Neuronal stem cell (in vitro differentiated cells): Measurements from ENCODE around the gene LASP1.
A peak's percentile ranks its signal among the peaks of the same experiment; 100 is the strongest.

Experiments
- DNase-seq: peaks from one replicate; pipeline ENCODE4 v3.0.0-alpha.2; 2013; ENCODE audit warnings: low spot score
- H2AFZ ChIP-seq: one replicate; pipeline ENCODE4 v1.6.1; 2013; ENCODE audit warnings: mild to moderate bottlenecking, low read length, inconsistent platforms
- H2AK5ac ChIP-seq: 2 replicates; pipeline ENCODE4 v1.6.1; 2013; ENCODE audit warnings: low read depth, mild to moderate bottlenecking, inconsistent platforms, low read length, moderate library complexity, mixed read lengths
- H2BK120ac ChIP-seq: 2 replicates; pipeline ENCODE4 v1.6.1; 2013; ENCODE audit warnings: low read depth, mild to moderate bottlenecking, inconsistent platforms, low read length, moderate library complexity, mixed read lengths
- H2BK12ac ChIP-seq: one replicate; pipeline ENCODE4 v1.6.1; 2013; ENCODE audit warnings: low read length, inconsistent platforms
- H2BK15ac ChIP-seq: 2 replicates; pipeline ENCODE4 v1.6.1; 2013; ENCODE audit warnings: mild to moderate bottlenecking, low read length, inconsistent platforms, mixed read lengths
- H2BK5ac ChIP-seq: one replicate; pipeline ENCODE4 v1.6.1; 2013; ENCODE audit warnings: inconsistent platforms, mild to moderate bottlenecking, low read length, moderate library complexity
- H3K14ac ChIP-seq: one replicate; pipeline ENCODE4 v1.6.1; 2013; ENCODE audit warnings: low read length, inconsistent platforms
- H3K18ac ChIP-seq: 2 replicates; pipeline ENCODE4 v1.6.1; 2013; ENCODE audit warnings: low read length, inconsistent platforms
- H3K23ac ChIP-seq: 2 replicates; pipeline ENCODE4 v1.6.1; 2013; ENCODE audit warnings: low read depth, mild to moderate bottlenecking, mixed read lengths, low read length, inconsistent platforms; ENCODE audit not compliant: poor library complexity
- H3K27ac ChIP-seq: replicated peaks from 3 replicates; pipeline ENCODE4 v1.5.1; 2013; ENCODE audit warnings: low read length, inconsistent platforms
- H3K27me3 ChIP-seq, 3 experiments: 2 replicates each; pipeline ENCODE4 v1.6.1; 2013; ENCODE audit warnings: low read length in 3 of 3, mild to moderate bottlenecking in 2 of 3, inconsistent platforms in 1 of 3, low read depth in 1 of 3, mixed read lengths in 1 of 3, moderate library complexity in 1 of 3; ENCODE audit not compliant: control insufficient read depth in 3 of 3, insufficient read depth in 3 of 3
- H3K36me3 ChIP-seq, 2 donors: replicated peaks in 1 of 2; 2 replicates each; pipeline ENCODE4 v1.6.1; 2013; ENCODE audit warnings: low read length in 2 of 2; ENCODE audit not compliant: control insufficient read depth in 2 of 2, insufficient read depth in 2 of 2
- H3K4ac ChIP-seq: 2 replicates; pipeline ENCODE4 v1.6.1; 2013; ENCODE audit warnings: inconsistent platforms, mild to moderate bottlenecking, low read length, moderate library complexity
- H3K4me1 ChIP-seq, 2 donors: 1 replicate in 1 of 2; 2 replicates in 1 of 2; pipeline ENCODE4 v1.6.1; 2013; ENCODE audit warnings: low read length in 2 of 2, low read depth in 1 of 2; ENCODE audit not compliant: control insufficient read depth in 2 of 2, insufficient read depth in 1 of 2
- H3K4me2 ChIP-seq: one replicate; pipeline ENCODE4 v1.6.1; 2013; ENCODE audit warnings: mild to moderate bottlenecking, low read length, inconsistent platforms; ENCODE audit not compliant: insufficient read depth, poor library complexity, severe bottlenecking
- H3K4me3 ChIP-seq, 2 donors: 2 replicates each; pipeline ENCODE4 v1.5.1; 2013; ENCODE audit warnings: low read length in 2 of 2, mild to moderate bottlenecking in 2 of 2, inconsistent platforms in 1 of 2, moderate library complexity in 1 of 2
- H3K79me1 ChIP-seq: one replicate; pipeline ENCODE4 v1.6.1; 2013; ENCODE audit warnings: low read depth, mild to moderate bottlenecking, inconsistent platforms, low read length, moderate library complexity
- H3K9ac ChIP-seq: one replicate; pipeline ENCODE4 v1.6.1; 2013; ENCODE audit warnings: mild to moderate bottlenecking, low read depth, low read length, inconsistent platforms; ENCODE audit not compliant: poor library complexity
- H3K9me3 ChIP-seq, 2 donors: replicated peaks in 1 of 2; 2 replicates each; pipeline versions ENCODE3 to v1.6.1; 2013; ENCODE audit warnings: low read length in 2 of 2, mild to moderate bottlenecking in 2 of 2, inconsistent platforms in 1 of 2, low read depth in 1 of 2, mixed read lengths in 1 of 2, moderate library complexity in 1 of 2; ENCODE audit not compliant: control insufficient read depth in 2 of 2, insufficient read depth in 1 of 2
- H4K8ac ChIP-seq: one replicate; pipeline ENCODE4 v1.6.1; 2013; ENCODE audit warnings: low read depth, mild to moderate bottlenecking, inconsistent platforms, low read length, moderate library complexity
- H4K91ac ChIP-seq: one replicate; pipeline ENCODE4 v1.6.1; 2013; ENCODE audit warnings: low read length, low read depth, mild to moderate bottlenecking, inconsistent platforms; ENCODE audit not compliant: poor library complexity
- WGBS, 2 donors: extraction: QIAGEN DNeasy Blood & Tissue Kit; methylation state at CpG; one replicate each; pipeline ENCODE4 v1.1.7; 2013; ENCODE audit warnings: missing lambda C conversion rate in 2 of 2, mixed read lengths in 1 of 2; ENCODE audit not compliant: insufficient read length in 2 of 2, insufficient replicate concordance in 1 of 2; ENCODE audit errors: extremely low coverage in 2 of 2; 5-methylcytosine and 5-hydroxymethylcytosine counted together

Gene LASP1

GRCh38 chr17:38890410-38890746 is 20.5 kb downstream of the LASP1 start:
- H4K8ac ChIP-seq, result no peak overlapping the region
- peaks cover 12 to 74% of the 10 kb centered on the region in 2 donors for H3K36me3 ChIP-seq
- peaks cover 6% of the 10 kb centered on the region for H3K79me1 ChIP-seq
- no peaks in the 10 kb centered on the region for H3K27me3 ChIP-seq
- no peak overlapping the region for H3K4me3 ChIP-seq
- H3K23ac ChIP-seq, result no peak overlapping the region
- no CpG with 5 or more reads among the region's 8 CpGs for WGBS, 2 donors
- H3K27ac ChIP-seq, result no peak overlapping the region
- H2AFZ ChIP-seq, result no peak overlapping the region
- no peak overlapping the region for H3K18ac ChIP-seq
- no peak for DNase-seq
- no peak overlapping the region for H2BK5ac ChIP-seq
- H3K9me3 ChIP-seq, result no peaks in the 10 kb centered on the region
- H3K4me1 ChIP-seq, result peaks cover 17 to 18% of the 10 kb centered on the region in 2 donors
- H4K91ac ChIP-seq, result no peak overlapping the region
- no peak overlapping the region for H3K14ac ChIP-seq
- no peak overlapping the region for H2AK5ac ChIP-seq
- no peak overlapping the region for H3K9ac ChIP-seq
- H2BK12ac ChIP-seq, result no peak overlapping the region
- H2BK15ac ChIP-seq, result no peak overlapping the region
- H3K4ac ChIP-seq, result no peak overlapping the region
- H3K4me2 ChIP-seq, result no peak overlapping the region
- H2BK120ac ChIP-seq, result no peak overlapping the region

GRCh38 chr17:38891441-38891840 is 21.6 kb downstream of the LASP1 start:
- no peak overlapping the region for H2BK120ac ChIP-seq
- DNase-seq, result no peak
- peaks cover 7 to 14% of the 10 kb centered on the region in 2 donors for H3K4me1 ChIP-seq
- H3K9ac ChIP-seq, result no peak overlapping the region
- peaks cover 5% of the 10 kb centered on the region for H3K79me1 ChIP-seq
- H3K4me3 ChIP-seq, result no peak overlapping the region
- H3K4me2 ChIP-seq, result no peak overlapping the region
- H2BK15ac ChIP-seq, result no peak overlapping the region
- no peaks in the 10 kb centered on the region for H3K27me3 ChIP-seq
- no peak overlapping the region for H3K4ac ChIP-seq
- no peak overlapping the region for H3K18ac ChIP-seq
- H3K36me3 ChIP-seq, result peaks cover 12 to 81% of the 10 kb centered on the region in 2 donors
- no peak overlapping the region for H3K27ac ChIP-seq
- H2BK5ac ChIP-seq, result no peak overlapping the region
- H4K8ac ChIP-seq, result no peak overlapping the region
- H2AK5ac ChIP-seq, result no peak overlapping the region
- H4K91ac ChIP-seq, result no peak overlapping the region
- no peak overlapping the region for H3K23ac ChIP-seq
- H3K14ac ChIP-seq, result no peak overlapping the region
- no peak overlapping the region for H2AFZ ChIP-seq
- whole genome bisulfite sequencing, 2 donors, result no CpG with 5 or more reads among the region's 8 CpGs
- H3K9me3 ChIP-seq, result no peaks in the 10 kb centered on the region
- H2BK12ac ChIP-seq, result no peak overlapping the region

- no peaks in the 10 kb centered on the region for H3K9me3 ChIP-seq
- no peak overlapping the region for H2BK120ac ChIP-seq
- H3K4me3 ChIP-seq, result no peak overlapping the region
- H3K18ac ChIP-seq, result no peak overlapping the region
- peaks cover 11 to 82% of the 10 kb centered on the region in 2 donors for H3K36me3 ChIP-seq
- H2AK5ac ChIP-seq, result no peak overlapping the region
- H3K4me2 ChIP-seq, result no peak overlapping the region
- no peak overlapping the region for H4K8ac ChIP-seq
- no peak overlapping the region for H2BK15ac ChIP-seq
- H3K23ac ChIP-seq, result no peak overlapping the region
- no peak overlapping the region for H3K4ac ChIP-seq
- H3K4me1 ChIP-seq, result peaks cover 1 to 16% of the 10 kb centered on the region in 2 donors
- H3K79me1 ChIP-seq, result peaks cover 5% of the 10 kb centered on the region
- no peak overlapping the region for H4K91ac ChIP-seq
- H3K14ac ChIP-seq, result no peak overlapping the region
- DNase-seq, result no peak
- H3K27ac ChIP-seq, result no peak overlapping the region
- H2BK12ac ChIP-seq, result no peak overlapping the region
- H2BK5ac ChIP-seq, result no peak overlapping the region
- peak overlapping the region; percentile 9 for H3K9ac ChIP-seq
- no peak overlapping the region for H2AFZ ChIP-seq
- no peaks in the 10 kb centered on the region for H3K27me3 ChIP-seq
- no CpG with 5 or more reads among the region's 4 CpGs for WGBS, 2 donors
These were observed 22.2 kb downstream of the LASP1 start for GRCh38 chr17:38892083-38892482.

GRCh38 chr17:38892620-38893019 is 22.8 kb downstream of the LASP1 start:
- Histone ChIP-seq H3K4me1 (peaks cover 0 to 19% of the 10 kb centered on the region in 2 donors), H3K27me3 (no peaks in the 10 kb centered on the region), H2BK5ac (no peak overlapping the region), H2AK5ac (no peak overlapping the region), H3K18ac (peak overlapping the region; percentile 11), H3K27ac (no peak overlapping the region), H3K14ac (no peak overlapping the region), H3K9me3 (no peaks in the 10 kb centered on the region), H3K9ac (peak overlapping the region; percentile 44), H4K8ac (peak overlapping the region; percentile 88), H3K4me3 (no peak overlapping the region), H2BK120ac (no peak overlapping the region), H2AFZ (no peak overlapping the region), H3K79me1 (peaks cover 5% of the 10 kb centered on the region), H4K91ac (no peak overlapping the region), H3K4me2 (no peak overlapping the region), H2BK15ac (no peak overlapping the region), H3K4ac (no peak overlapping the region), H3K36me3 (peaks cover 11 to 82% of the 10 kb centered on the region in 2 donors), H2BK12ac (no peak overlapping the region), H3K23ac (no peak overlapping the region)
- no CpG with 5 or more reads among the region's 13 CpGs for WGBS, 2 donors
- DNase-seq, result no peak
